ENCODE measurements around the gene ACTN1.
A peak's percentile ranks its signal among the peaks of the same experiment; 100 is the strongest.

Gene ACTN1

GRCh38 chr14:68864361-68864750, 114.7 kb downstream of the ACTN1 start:
- TF ChIP-seq CTCF (conservative IDR thresholded peaks at IDR 0.05), result no peak
- no peak overlapping the region for H3K27ac ChIP-seq

GRCh38 chr14:68863610-68864360, 115.3 kb downstream of the ACTN1 start:
- H3K27ac ChIP-seq, result no peak overlapping the region
- no peak; the same call in none of the 2 replicates for TF ChIP-seq CTCF (conservative IDR thresholded peaks at IDR 0.05)

GRCh38 chr14:68862954-68863594, 116.0 kb downstream of the ACTN1 start:
- TF ChIP-seq CTCF (conservative IDR thresholded peaks at IDR 0.05), result peak; percentile 87
- no peak overlapping the region for H3K27ac ChIP-seq

- H3K27ac ChIP-seq, result no peak overlapping the region
- TF ChIP-seq CTCF (conservative IDR thresholded peaks at IDR 0.05), result no peak
Observed at GRCh38 chr14:68860771-68861170, 118.3 kb downstream of the ACTN1 start.

GRCh38 chr14:68857516-68858070, 121.5 kb downstream of the ACTN1 start:
- TF ChIP-seq CTCF (conservative IDR thresholded peaks at IDR 0.05), result no peak

GRCh38 chr14:68856572-68856971, 122.5 kb downstream of the ACTN1 start:
- TF ChIP-seq CTCF (conservative IDR thresholded peaks at IDR 0.05), result no peak
- no peak overlapping the region for H3K27ac ChIP-seq

More at GRCh38 chr14:68857516-68858070, 121.5 kb downstream of the ACTN1 start:
- H3K27ac ChIP-seq, result no peak overlapping the region

GRCh38 chr14:68854421-68854820, 124.7 kb downstream of the ACTN1 start:
- no peak for TF ChIP-seq CTCF (conservative IDR thresholded peaks at IDR 0.05)
- H3K27ac ChIP-seq, result no peak overlapping the region

Measured in VCaP (cell line).